ENCODE data around the gene OR10A4.

DNA sequence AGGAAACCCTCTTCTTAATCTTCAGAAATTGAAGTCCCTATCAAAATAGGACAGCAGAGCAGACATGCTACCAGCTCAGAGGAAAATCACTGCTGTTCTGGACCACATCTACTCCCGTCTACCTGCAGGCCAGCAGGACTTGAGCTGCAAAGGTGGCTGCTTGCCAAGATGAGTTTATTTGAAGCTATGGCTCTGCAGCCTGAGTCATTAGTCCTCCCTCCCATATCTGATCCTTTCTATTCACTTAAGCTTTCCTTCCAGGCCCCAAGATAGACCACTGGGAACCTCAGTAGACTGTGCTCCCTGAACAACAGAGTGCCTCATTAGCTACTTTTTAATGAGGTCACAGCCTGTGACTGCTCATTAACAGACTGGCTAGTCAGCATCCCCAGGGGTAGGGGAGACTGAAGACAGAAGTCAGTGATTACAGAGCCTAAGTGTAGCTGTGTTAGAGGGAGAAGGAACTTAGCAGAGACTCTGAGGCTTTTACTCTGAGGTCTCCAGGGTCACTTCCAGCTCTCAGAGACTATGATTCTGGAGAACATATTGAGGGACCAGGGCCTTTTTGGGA is 20.4 kb upstream of the OR10A4 start:
- TF ChIP-seq, protein P1, sequence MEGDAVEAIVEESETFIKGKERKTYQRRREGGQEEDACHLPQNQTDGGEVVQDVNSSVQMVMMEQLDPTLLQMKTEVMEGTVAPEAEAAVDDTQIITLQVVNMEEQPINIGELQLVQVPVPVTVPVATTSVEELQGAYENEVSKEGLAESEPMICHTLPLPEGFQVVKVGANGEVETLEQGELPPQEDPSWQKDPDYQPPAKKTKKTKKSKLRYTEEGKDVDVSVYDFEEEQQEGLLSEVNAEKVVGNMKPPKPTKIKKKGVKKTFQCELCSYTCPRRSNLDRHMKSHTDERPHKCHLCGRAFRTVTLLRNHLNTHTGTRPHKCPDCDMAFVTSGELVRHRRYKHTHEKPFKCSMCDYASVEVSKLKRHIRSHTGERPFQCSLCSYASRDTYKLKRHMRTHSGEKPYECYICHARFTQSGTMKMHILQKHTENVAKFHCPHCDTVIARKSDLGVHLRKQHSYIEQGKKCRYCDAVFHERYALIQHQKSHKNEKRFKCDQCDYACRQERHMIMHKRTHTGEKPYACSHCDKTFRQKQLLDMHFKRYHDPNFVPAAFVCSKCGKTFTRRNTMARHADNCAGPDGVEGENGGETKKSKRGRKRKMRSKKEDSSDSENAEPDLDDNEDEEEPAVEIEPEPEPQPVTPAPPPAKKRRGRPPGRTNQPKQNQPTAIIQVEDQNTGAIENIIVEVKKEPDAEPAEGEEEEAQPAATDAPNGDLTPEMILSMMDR (IDR thresholded peaks at IDR 0.05; ENCODE audit: extremely low read depth in 1 of 2, insufficient read depth in 1 of 2, low read depth in 1 of 2, low read length in 2 of 2), result no peak
- TF ChIP-seq, protein P2, sequence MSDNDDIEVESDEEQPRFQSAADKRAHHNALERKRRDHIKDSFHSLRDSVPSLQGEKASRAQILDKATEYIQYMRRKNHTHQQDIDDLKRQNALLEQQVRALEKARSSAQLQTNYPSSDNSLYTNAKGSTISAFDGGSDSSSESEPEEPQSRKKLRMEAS (IDR thresholded peaks at IDR 0.05; ENCODE audit: insufficient read depth, insufficient read length), result no peak
